Activated CD4-positive, alpha-beta T cell treated with anti-CD3 and anti-CD28 coated beads, Interleukin-2, amount 10 ng/mL, durations not matched to agents 24 days and 14 days (primary cell): Measurements from ENCODE around the gene TPD52L1. TPM values are rescaled to one million over a fixed set of nuclear protein-coding genes. Genes with fewer than 3 reads are reported as not detected.

Experiments
- DNase-seq: peaks from one replicate; pipeline ENCODE4 v3.0.0; 2022
- H3K27ac Mint-ChIP-seq: one replicate; pipeline ENCODE4 v1.8.0; 2022; ENCODE audit warnings: mild to moderate bottlenecking, mixed read lengths
- H3K27me3 Mint-ChIP-seq: one replicate; pipeline ENCODE4 v1.8.0; 2022; ENCODE audit warnings: mixed read lengths
- H3K36me3 Mint-ChIP-seq: one replicate; pipeline ENCODE4 v1.8.0; 2022; ENCODE audit warnings: low read depth, mild to moderate bottlenecking, mixed read lengths
- H3K4me1 Mint-ChIP-seq: one replicate; pipeline ENCODE4 v1.8.0; 2021; ENCODE audit warnings: mixed read lengths
- H3K4me3 Mint-ChIP-seq: one replicate; pipeline ENCODE4 v1.8.0; 2022; ENCODE audit warnings: mild to moderate bottlenecking, moderate library complexity, mixed read lengths
- H3K9me3 Mint-ChIP-seq: one replicate; pipeline ENCODE4 v1.8.0; 2021; ENCODE audit warnings: mixed read lengths
- intact Hi-C: fragments of 100-400 bp; cut with micrococcal nuclease; formaldehyde crosslinking; loops from one replicate; pipeline ENCODE4 v1.15.1; 2023
- total RNA-seq: library from RNA; stranded (reverse); gene quantifications from 2 replicates; pipeline ENCODE4 v1.2.3, GENCODE V29; 2022

The TPD52L1 gene
- total RNA-seq, 1 donor from 2014 or later = not detected

DNA sequence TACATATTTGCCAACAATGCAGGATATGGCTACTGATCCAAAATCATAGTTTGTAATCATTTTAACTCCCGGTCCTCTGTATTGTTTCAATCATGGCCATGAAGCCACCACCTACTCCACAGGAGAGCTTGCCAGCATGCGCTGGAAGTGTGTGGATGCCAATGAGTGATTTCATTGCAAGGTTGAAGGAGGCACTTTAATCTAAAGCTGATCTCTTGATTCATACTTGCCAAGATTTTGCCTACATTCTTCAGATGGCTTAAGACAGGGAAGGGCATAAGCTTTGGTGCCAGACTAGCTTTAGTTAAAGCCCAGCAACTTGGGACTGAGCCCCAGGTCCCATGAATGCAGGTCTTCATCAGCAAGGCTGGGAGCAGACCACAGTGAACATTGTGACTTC lies 58.8 kb downstream of the TPD52L1 start:
- H3K36me3 Mint-ChIP-seq = no peaks in the 10 kb centered on the region
- intact Hi-C loops = no loop called here
- H3K4me1 Mint-ChIP-seq = no peaks in the 10 kb centered on the region
- no peak overlapping the region for H3K4me3 Mint-ChIP-seq
- peaks cover 3% of the 10 kb centered on the region for H3K27me3 Mint-ChIP-seq
- DNase-seq = no peak
- H3K27ac Mint-ChIP-seq = no peak overlapping the region
- H3K9me3 Mint-ChIP-seq = no peaks in the 10 kb centered on the region

DNA sequence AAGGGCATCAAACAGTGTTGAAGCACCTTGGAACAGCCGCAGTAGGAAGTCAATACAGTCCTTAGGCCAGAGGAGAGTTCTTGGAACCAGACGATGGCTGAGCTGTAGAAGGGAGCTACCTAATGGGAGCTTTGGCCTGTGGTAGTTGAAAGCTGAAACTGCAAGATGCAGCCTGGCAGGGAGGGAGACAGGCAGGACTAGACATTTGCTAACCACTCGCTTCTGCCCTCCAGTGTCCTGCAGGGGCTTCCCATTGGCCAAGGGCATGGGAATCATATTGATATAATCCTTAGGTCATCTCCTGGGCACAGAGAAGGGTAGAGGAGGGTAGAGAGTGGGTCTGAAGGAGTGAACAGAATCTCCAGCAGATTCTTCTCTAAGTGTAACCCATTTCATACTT lies 60.4 kb downstream of the TPD52L1 start:
- Mint-ChIP-seq H3K27me3 (peaks cover 9% of the 10 kb centered on the region), H3K27ac (no peak overlapping the region), H3K9me3 (no peaks in the 10 kb centered on the region), H3K36me3 (no peaks in the 10 kb centered on the region), H3K4me1 (no peaks in the 10 kb centered on the region), H3K4me3 (no peak overlapping the region)
- no peak for DNase-seq
- intact Hi-C loops = no loop called here

DNA sequence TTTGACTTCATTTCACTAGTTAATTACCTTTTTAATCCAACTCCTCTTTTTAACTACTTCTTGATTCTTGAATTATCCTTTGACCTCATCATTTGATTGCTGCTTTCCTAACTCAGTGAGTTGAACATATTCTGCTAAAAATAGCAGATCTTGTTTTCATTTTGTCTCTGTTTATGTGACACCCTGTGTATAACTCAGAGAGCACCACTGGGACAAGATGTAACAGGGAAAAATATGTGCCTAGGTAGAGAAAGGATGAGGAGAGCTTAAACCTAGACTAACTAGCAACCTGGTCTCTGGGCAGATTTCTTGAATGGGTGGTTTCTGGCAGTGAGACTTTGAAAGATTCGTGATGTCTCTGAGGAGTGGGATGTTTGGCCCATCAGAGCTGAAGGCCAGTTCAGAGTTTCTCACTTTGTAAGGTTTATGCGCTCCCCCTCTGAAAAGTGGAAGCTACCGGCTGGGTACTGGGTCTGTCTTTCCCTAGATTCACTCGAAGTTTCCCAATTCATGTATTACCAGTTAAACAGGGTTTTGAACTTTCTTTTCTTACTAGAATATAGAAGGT lies 61.8 kb downstream of the TPD52L1 start:
- intact Hi-C loops = no loop called here
- no peaks in the 10 kb centered on the region for H3K4me1 Mint-ChIP-seq
- H3K9me3 Mint-ChIP-seq = no peaks in the 10 kb centered on the region
- H3K27ac Mint-ChIP-seq = no peak overlapping the region
- no peaks in the 10 kb centered on the region for H3K36me3 Mint-ChIP-seq
- peaks cover 12% of the 10 kb centered on the region for H3K27me3 Mint-ChIP-seq
- DNase-seq = no peak
- H3K4me3 Mint-ChIP-seq = no peak overlapping the region

DNA sequence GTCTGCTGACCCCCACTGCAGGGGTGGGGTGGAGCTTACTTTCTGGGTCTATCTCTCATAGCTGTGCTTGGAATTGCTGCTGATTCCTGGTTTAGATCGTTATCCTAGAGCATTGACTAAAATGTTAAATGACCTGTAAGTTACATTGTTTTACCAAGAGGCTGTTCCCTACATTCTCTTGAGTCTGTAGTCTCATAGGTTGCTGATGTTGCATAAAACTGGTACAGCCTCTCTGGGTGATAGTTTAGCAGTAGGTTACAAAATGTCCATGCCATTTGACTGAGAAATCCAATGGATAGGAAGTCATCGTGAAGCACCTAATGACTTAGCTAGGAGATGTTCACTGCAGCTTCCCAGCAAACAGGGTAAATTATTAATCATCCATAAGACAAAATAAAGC lies 62.4 kb downstream of the TPD52L1 start:
- H3K27me3 Mint-ChIP-seq = peaks cover 12% of the 10 kb centered on the region
- no peaks in the 10 kb centered on the region for H3K9me3 Mint-ChIP-seq
- no peak overlapping the region for H3K27ac Mint-ChIP-seq
- intact Hi-C loops = no loop called here
- DNase-seq = no peak
- H3K4me3 Mint-ChIP-seq = no peak overlapping the region
- no peaks in the 10 kb centered on the region for H3K36me3 Mint-ChIP-seq
- no peaks in the 10 kb centered on the region for H3K4me1 Mint-ChIP-seq

DNA sequence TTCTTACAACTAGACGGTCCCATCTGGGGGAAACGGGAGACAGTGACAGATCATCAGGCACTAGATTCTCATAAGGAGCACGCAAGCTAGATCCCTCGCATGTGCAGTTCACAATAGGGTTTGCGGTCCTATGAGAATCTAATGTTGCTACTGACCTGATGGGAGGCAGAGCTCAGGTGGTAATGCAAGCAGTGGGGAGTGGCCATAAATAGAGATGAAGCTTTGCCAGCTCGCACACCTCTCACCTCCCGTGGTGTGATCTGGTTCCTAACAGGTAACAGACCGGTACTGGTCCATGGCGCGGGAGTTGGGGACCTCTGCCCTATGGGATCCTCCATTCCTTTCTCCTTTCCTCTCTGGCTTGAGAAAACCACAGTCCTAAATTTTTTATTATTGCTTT lies 63.8 kb downstream of the TPD52L1 start:
- intact Hi-C loops = no loop called here
- DNase-seq = no peak
- Mint-ChIP-seq H3K4me1 (no peaks in the 10 kb centered on the region), H3K27me3 (peaks cover 12% of the 10 kb centered on the region), H3K27ac (no peak overlapping the region), H3K4me3 (no peak overlapping the region), H3K9me3 (no peaks in the 10 kb centered on the region), H3K36me3 (no peaks in the 10 kb centered on the region)

DNA sequence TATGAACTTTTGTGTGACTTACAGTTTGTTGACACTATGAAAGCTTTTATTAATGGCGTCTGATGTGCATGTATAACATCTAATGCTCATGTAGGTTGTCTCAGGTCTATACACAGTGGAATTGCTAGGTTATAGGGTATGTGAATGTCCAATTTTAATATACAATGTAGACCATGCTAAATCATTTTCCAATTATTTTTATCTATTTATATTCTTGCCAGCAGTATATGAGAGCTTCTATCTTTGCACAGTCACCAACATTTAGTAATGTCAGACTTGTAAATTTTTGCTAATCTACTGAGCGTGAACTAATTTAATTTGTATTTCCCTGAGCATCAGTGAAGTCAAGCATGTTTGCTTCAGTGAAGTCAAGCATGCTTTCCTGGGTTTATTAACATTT lies 64.4 kb downstream of the TPD52L1 start:
- intact Hi-C loops = no loop called here
- Mint-ChIP-seq H3K9me3 (no peaks in the 10 kb centered on the region), H3K36me3 (no peaks in the 10 kb centered on the region), H3K4me3 (no peak overlapping the region), H3K27me3 (peaks cover 12% of the 10 kb centered on the region), H3K4me1 (no peaks in the 10 kb centered on the region), H3K27ac (no peak overlapping the region)
- DNase-seq = no peak

DNA sequence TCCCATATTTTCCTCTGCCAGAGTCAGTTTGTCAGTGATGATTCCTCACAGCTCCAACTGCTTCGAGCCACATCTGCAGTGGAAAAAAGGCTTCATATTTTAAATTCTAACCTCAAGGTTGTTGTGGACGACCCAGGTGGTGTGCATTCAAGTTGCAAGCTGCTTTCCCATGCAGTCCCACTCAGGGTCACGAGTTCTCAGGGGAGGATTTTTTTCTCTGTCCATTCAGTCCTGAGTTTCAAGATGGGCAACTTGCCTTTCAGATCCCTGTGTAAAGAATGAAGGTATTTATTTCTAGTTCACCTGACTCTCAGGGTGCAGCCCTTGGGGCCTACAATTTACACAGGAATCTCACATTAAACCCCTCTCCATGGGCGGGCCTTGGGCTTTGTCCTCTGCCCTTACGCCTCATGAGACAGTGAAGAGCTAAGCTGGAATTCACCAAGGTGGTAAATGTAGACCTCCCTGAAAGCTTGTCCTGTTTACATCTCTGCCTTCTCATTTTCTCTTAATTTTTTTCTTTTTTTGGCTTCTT lies 65.9 kb downstream of the TPD52L1 start:
- Mint-ChIP-seq H3K36me3 (no peaks in the 10 kb centered on the region), H3K4me1 (no peaks in the 10 kb centered on the region), H3K9me3 (no peaks in the 10 kb centered on the region), H3K27ac (no peak overlapping the region), H3K4me3 (no peak overlapping the region), H3K27me3 (peaks cover 12% of the 10 kb centered on the region)
- intact Hi-C loops = no loop called here
- no peak for DNase-seq

DNA sequence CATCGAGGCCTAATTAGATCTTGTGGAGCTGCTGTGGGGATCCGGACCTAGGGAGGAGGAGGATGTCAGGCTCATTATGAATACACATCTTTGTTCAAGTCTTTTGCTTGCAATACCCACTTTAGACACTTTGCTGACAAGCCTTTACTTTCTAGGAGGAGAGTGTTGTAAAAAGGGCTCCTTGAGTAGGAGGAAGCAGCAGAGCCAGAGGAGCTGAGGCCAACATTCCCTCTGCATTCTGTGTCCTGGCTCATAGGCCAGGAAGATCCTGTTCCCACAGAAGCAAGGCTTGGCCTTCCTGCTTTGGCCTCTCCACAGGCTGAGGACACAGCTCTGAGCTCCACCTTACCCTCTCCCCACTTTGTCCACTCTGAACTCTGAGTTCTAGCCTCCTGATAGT lies 67.1 kb downstream of the TPD52L1 start:
- Mint-ChIP-seq H3K4me1 (no peaks in the 10 kb centered on the region), H3K9me3 (no peaks in the 10 kb centered on the region), H3K27ac (no peak overlapping the region), H3K4me3 (no peak overlapping the region), H3K27me3 (peaks cover 9% of the 10 kb centered on the region), H3K36me3 (no peaks in the 10 kb centered on the region)
- DNase-seq = no peak
- intact Hi-C loops = no loop called here

DNA sequence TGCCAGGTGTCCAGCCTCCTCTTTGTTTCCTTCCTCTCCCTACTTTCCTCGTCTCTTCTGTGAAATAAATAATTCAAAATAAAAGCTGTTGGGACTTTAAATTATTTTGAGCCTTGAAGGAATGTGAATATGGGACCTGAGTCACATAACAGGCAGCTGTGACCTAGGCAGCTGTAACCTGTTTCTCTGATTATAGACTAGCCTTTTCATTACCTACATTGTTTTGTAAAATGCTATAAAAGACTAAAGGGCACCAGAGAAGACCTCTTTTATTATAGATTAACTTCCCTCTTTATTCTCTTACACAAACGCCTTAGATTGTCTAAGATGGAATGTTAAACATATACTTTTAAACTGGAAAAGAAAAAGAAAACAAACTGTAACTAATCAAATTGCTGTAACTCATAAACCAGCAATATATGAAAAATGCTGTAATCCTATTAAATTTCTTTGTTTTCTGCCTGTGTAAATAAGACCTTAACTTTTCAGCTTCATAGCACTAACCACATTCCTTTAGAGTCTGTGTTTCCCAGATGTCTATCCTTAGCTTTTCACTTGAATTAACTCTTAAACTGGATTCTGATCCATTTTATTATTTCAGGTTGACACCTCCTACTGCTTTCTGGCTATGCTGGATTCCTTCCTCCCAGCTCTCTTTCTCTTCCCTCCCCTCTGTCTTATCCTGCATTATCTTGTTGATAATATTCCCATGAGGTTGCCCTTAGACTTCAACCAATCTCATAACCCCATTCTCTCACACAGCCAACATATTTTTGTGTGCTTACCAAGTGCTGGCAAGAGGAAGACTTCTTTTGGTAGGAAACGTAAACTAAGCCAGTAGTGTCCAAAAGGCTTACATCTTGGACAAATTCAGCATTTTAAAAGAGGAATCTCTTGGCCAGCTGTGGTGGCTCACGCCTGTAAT lies 69.2 kb downstream of the TPD52L1 start:
- peaks cover 9% of the 10 kb centered on the region for H3K27me3 Mint-ChIP-seq
- intact Hi-C loops = no loop called here
- no peaks in the 10 kb centered on the region for H3K36me3 Mint-ChIP-seq
- no peaks in the 10 kb centered on the region for H3K9me3 Mint-ChIP-seq
- DNase-seq = no peak
- H3K4me3 Mint-ChIP-seq = no peak overlapping the region
- no peak overlapping the region for H3K27ac Mint-ChIP-seq
- no peaks in the 10 kb centered on the region for H3K4me1 Mint-ChIP-seq

DNA sequence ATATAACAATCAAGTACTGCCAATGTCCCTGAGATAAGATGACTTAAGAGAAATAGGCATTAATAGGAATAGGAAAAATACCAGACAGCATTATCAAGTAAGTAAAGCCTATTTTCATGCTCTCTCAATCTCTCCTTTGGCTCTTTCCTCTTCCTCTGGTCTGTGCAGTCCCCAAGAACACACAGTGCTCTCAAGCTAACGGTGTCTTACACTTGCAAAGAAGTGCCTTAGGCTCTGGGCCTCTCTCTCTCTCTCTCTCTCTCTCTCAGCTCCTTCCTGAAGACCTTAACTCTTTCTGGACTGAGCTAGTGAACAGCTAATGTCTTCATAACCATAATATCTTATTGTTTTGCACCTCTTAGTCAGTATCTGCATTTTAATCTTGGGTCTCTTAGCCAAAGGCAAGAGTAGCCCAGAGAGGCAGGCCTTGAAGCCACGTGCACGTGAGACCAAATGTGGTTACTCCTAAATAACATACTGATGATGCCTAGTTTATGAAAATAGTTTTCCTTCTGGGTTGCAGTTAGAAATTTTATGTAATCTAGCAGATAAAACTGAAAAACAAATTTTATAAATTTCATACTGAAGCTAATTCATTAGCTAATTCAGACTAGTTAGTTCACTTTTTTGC lies 70.8 kb downstream of the TPD52L1 start:
- Mint-ChIP-seq H3K4me3 (no peak overlapping the region), H3K4me1 (no peaks in the 10 kb centered on the region), H3K36me3 (no peaks in the 10 kb centered on the region), H3K9me3 (no peaks in the 10 kb centered on the region), H3K27ac (no peak overlapping the region), H3K27me3 (peaks cover 3% of the 10 kb centered on the region)
- DNase-seq = no peak
- intact Hi-C loops = no loop called here

DNA sequence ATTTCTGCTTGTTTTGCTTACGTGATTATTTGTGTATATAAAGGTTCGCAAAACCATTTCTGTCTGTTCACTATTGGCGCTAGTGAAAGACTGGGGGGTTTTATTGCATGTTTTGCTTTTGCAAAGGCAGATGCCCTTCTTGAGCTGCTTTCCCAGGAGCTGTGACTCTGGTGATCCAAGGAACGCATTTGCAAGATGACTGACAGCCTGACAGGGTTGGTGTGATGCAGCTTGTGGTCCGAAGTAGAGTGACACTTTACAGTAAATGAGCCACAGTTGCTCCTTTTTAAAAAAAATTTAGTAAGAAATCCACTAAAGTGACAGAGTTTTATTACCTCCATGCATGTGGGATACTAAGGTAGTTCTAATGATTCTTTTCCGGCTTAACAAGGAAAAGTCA lies 73.7 kb downstream of the TPD52L1 start:
- DNase-seq = no peak
- H3K27ac Mint-ChIP-seq = no peak overlapping the region
- no peaks in the 10 kb centered on the region for H3K27me3 Mint-ChIP-seq
- H3K9me3 Mint-ChIP-seq = no peaks in the 10 kb centered on the region
- no peaks in the 10 kb centered on the region for H3K36me3 Mint-ChIP-seq
- H3K4me3 Mint-ChIP-seq = no peak overlapping the region
- intact Hi-C loops = no loop called here
- no peaks in the 10 kb centered on the region for H3K4me1 Mint-ChIP-seq

DNA sequence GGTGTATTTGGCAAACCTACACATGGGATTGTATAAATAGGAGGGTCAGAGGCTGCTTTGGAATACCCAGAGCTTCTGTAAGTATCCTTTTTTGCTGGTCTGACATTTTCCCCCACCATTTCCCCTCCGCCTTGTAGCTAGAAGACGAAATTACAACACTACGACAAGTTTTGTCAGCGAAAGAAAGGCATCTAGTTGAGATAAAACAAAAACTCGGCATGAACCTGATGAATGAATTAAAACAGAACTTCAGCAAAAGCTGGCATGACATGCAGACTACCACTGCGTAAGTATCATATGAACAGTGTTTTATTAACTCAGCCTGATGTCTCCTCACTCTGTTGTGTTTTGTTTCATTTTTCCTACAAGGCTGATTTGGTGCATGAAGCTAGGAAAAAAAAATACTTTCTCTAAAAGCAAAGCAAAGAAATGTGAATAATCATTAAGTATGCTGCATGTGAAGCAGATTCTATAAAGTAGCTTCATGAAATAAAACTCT lies 75.5 kb downstream of the TPD52L1 start:
- no peak for DNase-seq
- H3K27me3 Mint-ChIP-seq = no peaks in the 10 kb centered on the region
- no peak overlapping the region for H3K4me3 Mint-ChIP-seq
- H3K9me3 Mint-ChIP-seq = no peaks in the 10 kb centered on the region
- intact Hi-C loops = no loop called here
- H3K27ac Mint-ChIP-seq = no peak overlapping the region
- H3K36me3 Mint-ChIP-seq = no peaks in the 10 kb centered on the region
- H3K4me1 Mint-ChIP-seq = no peaks in the 10 kb centered on the region

DNA sequence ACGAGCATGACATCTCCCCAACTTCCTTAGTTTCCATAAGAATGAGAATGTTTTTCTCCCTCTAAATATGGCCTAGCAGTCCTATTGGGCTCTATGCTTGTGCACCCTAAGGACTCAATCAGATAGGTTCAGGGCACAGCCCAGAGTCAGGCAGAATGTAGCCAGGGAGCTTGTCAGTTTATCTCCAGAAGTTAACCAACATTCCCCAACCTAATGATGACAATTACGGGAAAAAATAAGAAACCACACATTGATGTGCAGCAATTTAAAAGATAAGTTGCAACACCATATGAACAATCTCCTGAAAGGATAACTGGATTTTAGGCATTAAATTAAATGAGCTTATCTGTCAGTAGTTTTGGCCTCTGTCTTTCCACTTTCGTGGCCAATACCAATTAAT lies 77.1 kb downstream of the TPD52L1 start:
- Mint-ChIP-seq H3K9me3 (no peaks in the 10 kb centered on the region), H3K27me3 (no peaks in the 10 kb centered on the region), H3K36me3 (no peaks in the 10 kb centered on the region), H3K4me1 (no peaks in the 10 kb centered on the region), H3K27ac (no peak overlapping the region), H3K4me3 (no peak overlapping the region)
- DNase-seq = no peak
- intact Hi-C loops = no loop called here

DNA sequence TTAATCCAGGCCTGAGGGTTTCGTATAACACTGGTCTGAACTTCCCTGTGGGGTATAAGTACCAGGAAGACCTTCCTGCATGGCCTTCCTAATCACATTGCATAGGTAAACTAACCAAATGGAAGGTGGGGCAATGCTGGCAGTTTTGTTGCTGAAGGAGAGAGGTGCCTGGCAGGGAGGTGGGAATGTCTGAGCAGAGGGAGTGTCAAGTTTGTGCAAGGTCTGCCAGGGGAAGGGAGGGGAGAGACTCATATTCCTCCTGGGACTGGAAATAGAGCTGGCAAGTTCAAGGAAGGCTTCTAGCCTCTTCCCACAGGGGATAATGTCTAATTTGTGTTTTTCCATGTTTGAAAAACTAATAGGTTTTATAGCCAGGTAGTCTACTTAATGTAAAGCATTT lies 77.6 kb downstream of the TPD52L1 start:
- Mint-ChIP-seq H3K36me3 (no peaks in the 10 kb centered on the region), H3K9me3 (no peaks in the 10 kb centered on the region), H3K4me1 (no peaks in the 10 kb centered on the region), H3K27ac (no peak overlapping the region), H3K27me3 (no peaks in the 10 kb centered on the region), H3K4me3 (no peak overlapping the region)
- no peak for DNase-seq
- intact Hi-C loops = no loop called here
